Muscle of arm (tissue), 12 donors: ENCODE results near the gene TSHR. TPM values are rescaled to one million over a fixed set of nuclear protein-coding genes. Genes with fewer than 3 reads are reported as not detected.
"Not testable (repeated sequence)": the region's sequence is repeated elsewhere in the genome, so short reads cannot be mapped to it uniquely, and the experiment has no call there.

ENCODE experiments used
- DNase-seq: peaks from one replicate; pipeline ENCODE4 v3.0.0-alpha.2; 2013
- polyA plus RNA-seq, 12 donors: library from polyadenylated mRNA; unstranded; fragments of 120-200 nt; gene quantifications; one replicate each; pipeline ENCODE4 v1.2.1, GENCODE V29; 2013; ENCODE audit not compliant: insufficient read length in 12 of 12

TSHR gene
- polyA plus RNA-seq, 12 donors = 0.55 to 2.3 (median 0.82) TPM; not detected in 2

DNA sequence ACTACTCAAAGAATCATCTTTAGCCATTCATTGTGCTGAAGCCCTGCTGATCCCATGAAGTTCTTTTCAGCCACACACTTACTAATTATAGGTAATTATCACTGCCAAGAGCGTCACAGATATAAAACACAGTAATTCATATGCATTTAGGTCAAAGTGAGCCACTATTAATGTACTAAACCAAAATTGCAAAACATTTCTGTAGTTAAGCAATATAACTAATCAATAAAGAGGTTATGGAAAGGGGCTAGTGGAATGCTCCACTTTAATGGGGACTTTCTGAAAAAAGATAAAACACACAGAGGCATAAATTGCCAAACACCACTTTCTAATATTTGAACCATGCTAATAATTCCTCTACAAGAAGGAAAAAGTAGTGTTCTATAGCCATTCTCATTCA lies 7.1 kb upstream of the TSHR start:
- no peak for DNase-seq

DNA sequence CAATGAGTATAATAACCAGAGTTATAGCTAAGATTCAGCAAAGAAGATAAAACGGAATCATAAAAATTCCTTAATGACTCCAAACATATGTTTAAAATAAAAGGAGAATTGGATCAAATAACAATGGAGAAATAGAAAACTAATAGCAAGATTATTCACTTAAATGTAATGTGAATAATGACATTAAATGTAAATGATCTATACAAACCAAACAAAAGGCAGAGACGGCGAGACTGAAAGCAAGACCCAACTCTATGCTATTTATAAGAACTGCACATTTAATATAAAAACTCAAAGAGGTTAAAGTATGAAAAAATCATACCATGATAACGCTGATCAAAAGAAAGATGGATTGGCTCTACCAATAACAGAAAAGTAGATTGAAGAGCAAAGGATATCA lies 3.9 kb upstream of the TSHR start:
- DNase-seq = no peak

DNA sequence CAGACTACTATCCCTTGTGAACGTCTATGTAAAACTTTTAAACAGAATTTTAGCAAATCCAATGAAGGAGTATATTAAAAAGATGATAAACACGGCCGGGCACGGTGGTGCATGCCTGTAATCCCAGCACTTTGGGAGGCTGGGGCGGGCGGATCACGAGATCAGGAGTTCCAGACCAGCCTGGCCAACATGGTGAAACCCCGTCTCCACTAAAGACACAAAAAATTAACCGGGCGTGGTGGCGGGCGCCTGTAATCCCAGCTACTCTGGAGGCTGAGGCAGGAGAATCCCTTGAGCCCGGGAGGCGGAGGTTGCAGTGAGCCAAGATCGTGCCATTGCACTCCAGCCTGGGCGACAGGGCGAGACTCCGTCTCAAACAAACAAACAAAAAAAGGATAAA lies 2.2 kb upstream of the TSHR start:
- not testable (repeated sequence) for DNase-seq

DNA sequence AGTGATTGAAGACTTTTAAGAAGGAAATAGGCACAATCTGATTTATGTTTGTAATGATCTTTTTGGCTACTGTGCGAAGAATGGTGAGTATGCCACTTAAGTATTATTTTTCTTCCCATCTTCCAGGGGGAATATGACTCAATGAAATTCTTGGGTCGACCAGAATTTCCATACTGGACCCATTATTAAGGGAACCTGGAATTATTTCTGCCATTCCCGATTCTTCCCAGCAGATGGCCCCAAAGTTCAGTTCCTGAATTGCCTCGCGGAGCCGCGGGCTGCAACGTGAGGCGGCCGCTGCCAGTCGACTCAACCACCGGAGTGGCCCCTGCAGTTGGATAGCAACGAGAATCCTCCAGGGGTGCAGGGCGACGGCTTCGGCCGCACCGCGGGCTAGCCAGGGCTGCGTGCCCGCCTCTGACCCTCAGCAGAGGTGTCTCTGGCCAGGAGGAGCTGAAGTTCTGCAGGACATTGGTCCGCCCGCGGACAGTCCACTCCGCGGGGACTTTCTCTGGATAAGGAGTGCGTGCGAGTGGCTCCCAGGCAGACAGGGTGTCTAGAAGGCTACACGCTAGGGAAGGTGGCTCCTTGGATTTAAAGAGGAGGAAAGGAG lies 628 bp upstream of the TSHR start:
- peak; percentile 78 for DNase-seq

DNA sequence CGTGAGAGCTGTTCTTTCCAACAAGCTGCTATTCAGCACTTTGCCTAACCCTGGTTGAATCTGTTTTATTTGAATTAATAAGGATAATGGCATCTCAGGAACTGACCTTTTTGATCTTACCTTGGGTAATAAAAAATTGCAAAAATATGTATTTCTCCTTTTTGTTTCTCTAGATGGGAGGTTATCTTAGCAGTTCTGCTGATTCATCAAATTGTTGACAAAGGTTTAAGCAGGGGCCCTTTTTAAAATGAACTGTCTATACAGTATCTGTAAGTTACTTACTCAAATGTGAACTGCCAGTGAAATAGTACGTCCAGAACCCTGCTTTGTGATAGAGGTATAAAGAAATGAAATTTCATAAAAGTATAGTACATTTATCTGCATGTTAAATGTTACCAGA lies 681 bp downstream of the TSHR start:
- DNase-seq = no peak

DNA sequence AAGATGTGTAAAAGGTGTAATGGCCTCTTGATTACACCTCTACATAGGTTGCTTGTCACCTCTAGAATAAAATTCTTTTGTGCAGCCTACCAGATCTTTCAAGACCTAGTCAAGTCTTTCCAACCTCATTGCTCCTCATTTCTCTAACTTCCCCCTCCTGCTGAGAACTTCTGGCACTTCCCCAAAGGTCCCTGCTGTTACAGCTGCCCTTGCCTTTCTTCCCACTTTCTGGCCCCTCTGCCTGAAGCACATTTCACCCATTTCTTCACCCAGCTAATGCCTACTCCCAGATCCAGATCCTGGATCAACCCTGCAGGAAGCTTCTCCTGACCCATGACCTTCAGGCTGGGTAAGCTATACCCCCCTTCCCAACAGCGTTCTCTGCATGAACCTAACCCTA lies 1.5 kb downstream of the TSHR start:
- DNase-seq = no peak

DNA sequence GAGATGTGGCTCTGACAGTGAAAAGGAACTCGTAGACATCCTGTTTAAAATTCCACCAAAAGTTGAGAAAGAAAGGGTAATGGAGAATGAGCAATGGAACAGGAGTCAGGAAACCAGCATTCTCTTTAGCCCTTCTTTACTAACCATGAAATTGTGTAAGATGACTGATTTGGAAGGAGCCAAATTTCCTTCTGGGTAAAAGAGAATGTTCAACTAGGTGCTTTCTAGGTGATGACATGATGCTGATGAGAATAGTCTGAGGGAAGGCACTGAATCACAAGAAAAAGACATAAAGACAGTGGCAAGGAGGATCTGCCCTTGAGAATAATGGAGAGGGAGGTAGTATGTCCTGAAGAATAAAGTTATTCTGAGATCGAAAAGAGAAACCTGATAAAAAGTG lies 2.2 kb downstream of the TSHR start:
- DNase-seq = no peak

DNA sequence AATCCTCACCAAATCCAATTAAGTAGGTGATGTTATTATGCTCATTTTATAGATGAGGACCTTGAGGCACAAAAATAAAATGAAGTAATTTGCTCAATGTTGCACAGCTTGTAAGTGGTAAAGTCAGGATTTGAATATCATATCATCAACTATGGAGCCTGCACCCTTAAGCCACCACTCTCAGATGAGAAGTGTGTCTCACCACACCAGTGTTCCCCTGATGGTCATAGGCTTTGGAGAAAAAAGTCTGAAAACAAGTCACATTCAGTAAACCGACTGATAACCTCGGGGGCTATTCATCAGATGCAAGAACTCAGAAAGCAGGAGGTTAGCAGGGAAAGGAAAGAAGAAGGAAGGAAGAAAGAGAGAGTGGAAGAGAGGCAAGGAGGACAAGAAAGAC lies 2.8 kb downstream of the TSHR start:
- no peak for DNase-seq

DNA sequence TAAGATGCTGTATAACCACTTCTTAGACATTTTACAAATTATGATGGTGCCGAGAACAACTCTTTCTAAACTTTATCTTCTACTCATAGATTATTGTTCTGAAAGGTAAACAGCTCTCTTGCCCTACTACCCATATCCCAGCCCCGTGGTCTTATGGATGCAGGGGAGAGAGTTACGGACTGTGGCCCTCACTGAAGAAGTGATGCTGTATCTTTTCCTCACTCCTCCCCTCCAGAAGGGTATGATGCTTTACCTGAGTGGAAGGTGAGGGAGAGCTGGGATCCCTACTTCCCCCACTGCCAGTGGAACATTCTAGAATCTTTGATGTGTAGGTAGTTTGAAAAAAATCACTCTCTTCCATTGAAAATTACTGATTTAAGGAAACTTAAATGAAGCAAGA lies 3.5 kb downstream of the TSHR start:
- DNase-seq = no peak

DNA sequence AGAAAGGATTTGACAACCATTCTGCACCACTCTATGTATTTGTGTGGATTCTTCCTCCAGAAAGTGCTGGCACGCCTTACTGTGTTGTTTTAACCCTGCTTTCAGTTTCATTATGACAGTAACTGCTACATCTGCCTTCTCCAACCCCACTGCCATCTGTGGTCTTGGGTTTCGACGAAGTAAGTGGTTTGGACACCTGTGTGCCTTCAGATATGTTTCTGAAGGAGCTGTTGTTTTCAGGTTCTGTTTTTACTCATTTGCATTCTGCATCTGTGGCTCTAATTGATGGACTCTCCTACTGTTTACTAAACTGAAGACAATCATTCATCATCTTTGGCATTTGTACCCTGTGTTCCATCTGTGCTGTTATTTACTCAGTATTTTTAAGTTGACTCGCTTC lies 4.1 kb downstream of the TSHR start:
- no peak for DNase-seq

DNA sequence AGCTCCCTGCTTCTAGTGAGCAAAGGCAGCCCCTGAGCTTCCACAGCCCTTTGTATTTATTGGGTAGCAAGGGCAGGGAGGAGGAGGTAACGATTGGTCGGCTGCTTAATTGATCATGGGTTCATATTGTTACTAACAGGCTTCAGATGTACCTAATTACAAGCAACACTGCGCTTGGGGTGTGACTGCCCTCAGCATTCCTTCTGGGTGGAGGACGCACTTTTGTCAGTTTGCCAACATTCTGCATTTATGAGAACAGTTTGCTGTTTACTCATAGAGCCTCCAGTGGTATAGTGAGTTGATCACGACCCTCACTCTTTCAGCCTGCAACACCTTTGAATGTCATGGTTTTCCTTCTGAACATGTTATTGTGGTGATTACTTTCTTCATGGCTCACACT lies 9.6 kb downstream of the TSHR start:
- no peak for DNase-seq

DNA sequence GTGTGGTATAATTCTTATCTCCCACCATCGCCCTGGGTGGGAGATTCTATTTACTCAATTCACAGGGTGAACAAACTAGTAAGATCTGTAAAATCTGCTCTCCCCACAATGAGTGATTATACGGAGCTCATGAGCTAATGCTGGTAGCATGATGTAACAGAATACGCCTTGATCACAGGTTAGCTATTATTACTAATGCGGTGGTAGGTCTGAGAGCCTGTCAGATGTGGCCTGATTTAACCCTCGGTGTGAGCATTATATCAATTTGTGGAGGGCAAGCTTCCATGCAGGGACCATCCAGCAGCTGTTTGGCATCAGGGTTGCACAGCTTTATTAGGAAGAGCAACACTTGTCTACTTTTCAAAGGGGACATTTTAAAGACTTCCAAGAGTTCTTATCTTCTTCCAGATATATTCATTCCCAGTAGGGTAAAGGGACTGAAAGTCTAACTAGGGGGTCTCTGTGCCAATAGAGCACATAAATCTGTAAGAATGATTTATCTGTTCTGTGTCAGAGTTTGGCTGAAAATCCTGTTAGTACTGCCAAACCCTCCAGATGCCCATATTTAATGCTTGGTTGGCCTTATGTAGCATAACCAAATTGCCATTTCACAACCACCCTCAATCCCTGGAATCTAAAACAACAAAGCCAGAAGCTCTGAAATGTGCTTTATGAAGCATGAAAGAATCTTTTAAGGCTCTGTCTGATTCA lies 18.7 kb downstream of the TSHR start:
- DNase-seq = no peak

DNA sequence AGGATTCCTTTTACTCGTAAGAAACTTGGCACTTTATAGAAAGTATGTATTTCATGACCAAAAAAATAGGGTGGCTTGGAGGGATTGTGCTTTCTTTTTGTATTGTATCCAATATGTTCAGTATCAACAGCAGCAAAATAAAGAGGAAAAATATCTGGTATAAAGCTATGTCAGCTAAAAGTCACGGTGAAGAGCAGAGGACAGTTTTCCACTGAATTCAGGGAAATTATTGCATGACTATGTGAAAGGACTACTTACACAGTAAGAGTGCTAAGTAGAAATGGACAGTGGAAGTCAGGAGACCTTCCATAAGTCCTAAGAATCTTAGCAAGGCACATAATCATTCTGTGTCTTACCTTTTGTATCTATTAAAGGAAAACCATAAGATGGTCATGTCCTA lies 19.3 kb downstream of the TSHR start:
- no peak for DNase-seq

DNA sequence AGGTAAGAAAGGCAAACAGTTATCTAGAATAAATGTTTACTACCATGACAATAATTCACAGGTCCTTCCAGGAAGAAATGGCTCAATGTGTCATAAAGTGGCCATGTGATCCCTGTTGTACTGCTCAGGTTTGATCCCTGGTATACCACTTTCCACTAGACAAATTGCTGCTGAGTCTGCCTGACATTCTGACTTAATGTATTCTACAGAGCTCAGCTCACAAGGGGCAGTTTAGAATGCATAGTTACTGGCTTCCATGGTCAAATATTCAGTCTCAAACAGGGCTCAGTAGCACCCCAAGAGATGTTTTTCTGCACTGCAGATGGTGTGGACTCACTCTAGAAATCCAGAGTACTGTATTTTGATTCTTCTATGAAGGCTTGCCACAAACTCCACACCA lies 21.8 kb downstream of the TSHR start:
- DNase-seq = no peak

DNA sequence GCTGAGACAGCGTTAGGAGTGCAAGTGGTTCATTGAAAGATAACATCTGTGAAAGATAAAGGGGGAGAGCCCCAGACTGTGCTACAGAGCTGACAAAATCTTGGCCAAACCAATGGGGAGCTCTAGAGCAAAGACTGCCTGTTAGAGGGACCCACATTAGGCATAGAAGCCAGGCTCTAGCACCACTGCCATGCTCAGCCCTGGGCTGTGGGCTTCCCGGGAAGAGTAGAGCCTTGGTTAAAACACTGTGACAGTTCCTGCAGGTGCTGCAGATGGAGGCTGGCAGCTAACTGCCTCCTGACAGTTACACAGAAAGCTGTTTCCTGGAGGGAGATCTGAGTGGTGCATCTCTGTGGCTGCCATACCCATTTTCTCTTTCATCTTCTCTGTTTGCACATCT lies 23.0 kb downstream of the TSHR start:
- no peak for DNase-seq

DNA sequence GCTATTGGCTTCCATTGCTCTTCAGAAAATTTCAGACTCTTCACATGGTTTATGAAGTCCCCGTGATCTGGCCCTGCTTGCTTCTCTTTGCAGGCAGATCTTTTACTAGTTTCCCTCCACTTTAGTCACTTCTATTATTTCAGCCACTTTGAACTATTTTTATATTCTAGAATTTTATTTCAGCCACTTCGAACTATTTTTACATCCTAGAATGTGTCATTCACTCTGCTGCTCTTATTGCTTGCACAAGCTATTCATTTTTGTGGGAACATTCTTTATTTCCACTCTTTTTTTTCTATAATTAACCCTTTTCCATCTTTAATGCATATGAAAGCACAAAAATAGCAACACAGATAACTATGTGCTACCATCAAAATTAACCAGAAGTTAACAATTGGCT lies 24.5 kb downstream of the TSHR start:
- no peak for DNase-seq

DNA sequence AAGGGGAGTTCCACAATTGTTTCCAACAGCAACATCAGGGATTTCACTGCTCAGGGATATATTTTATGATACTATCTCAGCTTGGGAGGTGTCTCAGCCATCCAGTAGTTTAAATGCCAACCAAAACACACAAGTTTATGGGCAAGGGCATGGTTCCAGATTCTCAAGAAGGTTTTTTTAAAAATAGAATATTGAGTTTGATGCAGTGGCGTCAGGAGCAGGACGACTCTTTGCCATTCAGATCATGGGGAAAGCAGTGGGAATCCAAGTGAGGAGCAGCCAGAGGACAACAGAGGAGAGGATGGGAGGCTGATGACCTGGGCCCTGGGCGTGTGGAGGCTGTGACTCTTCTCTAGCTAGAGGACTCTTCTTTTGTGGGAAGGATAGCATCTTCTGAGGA lies 25.7 kb downstream of the TSHR start:
- no peak for DNase-seq

DNA sequence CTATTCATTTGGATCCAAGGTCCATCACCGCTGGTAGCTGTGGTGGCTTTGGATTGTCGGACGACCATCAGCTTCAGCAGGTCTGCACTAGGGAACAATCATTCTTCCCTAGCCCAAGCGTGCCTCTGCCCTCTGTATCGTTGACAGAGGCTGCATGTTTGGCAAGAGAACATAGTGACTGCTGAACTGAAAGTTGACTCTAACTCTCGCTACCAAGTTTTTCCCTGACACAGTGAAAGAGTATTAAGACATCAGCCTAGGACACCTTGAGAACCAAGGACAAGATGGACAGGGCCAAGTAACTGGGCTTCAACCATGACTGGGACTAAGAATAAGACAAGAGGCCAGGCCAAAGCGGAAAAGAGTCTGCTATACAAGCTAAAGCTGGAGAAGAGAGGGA lies 26.3 kb downstream of the TSHR start:
- DNase-seq = no peak

DNA sequence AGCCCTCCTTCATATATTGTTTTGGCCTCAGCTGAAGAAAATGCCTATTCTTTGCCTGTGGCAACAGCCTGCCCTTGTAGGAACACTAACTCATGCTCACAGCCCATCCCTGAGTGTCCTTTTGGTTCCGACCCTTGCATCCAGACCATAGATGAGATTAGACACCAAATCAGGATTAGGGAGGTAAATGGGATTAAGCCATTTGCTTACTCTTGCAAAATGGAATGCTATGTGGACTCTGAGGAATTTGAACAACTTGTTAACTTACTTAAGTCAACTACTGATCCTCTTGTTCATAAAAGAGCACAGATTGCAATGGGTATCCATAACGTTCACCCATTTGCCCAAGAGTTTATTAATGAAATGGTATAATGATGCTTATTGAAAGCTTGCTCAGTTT lies 27.3 kb downstream of the TSHR start:
- DNase-seq = no peak

DNA sequence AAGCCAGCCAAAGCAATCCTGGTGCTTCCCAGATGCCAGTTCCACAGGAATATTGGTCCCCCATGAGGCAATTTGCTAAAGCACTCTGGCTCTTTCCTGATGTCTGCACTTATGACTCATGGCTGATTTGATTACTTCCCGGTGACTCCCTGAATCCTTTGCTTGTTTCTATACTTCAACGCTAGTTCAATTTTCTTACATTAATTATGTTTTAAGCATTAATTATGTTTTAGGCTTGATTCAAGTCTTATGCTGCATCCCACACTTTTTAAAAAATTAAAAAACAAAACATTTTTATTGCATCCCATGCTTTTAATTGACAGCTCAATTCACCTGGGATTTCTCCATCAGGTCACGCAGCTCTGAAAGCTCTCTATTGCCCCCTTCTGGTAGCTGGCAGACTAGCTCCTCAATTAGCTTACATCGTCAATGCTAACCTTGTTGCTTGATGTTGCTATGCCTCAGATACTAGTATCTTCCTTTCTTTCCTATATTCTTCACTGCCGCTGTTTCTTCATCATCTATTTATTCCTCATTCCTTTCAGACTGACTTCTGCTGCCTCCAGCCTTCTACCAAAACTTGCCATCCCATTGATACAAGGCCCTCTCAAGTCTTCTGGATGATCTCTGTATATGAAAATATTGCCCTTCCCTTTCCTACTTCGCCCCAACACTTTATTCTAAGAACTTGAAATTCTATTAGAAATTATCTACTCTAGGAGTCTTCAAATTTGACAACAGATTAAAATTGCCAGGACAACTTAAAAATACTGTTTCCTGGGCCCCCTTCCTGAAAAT lies 32.0 kb downstream of the TSHR start:
- DNase-seq = peak; percentile 71

DNA sequence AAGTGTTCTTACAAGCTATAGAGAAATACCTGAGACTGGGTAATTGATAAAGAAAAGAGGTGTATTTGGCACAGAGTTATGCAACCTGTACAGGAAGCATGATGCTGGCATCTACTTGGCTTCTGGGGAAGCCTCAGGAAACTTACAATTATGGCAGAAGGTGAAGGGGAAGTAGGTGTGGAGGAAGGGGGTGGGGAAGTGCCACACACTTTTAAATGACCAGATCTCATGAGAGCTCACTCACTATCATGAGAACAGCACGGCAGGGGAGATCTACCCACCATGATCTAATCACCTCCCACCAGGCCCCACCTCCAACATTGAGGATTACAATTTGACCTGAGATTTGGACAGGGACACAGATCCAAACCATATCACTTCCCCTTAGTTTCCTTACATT lies 32.8 kb downstream of the TSHR start:
- DNase-seq = no peak

DNA sequence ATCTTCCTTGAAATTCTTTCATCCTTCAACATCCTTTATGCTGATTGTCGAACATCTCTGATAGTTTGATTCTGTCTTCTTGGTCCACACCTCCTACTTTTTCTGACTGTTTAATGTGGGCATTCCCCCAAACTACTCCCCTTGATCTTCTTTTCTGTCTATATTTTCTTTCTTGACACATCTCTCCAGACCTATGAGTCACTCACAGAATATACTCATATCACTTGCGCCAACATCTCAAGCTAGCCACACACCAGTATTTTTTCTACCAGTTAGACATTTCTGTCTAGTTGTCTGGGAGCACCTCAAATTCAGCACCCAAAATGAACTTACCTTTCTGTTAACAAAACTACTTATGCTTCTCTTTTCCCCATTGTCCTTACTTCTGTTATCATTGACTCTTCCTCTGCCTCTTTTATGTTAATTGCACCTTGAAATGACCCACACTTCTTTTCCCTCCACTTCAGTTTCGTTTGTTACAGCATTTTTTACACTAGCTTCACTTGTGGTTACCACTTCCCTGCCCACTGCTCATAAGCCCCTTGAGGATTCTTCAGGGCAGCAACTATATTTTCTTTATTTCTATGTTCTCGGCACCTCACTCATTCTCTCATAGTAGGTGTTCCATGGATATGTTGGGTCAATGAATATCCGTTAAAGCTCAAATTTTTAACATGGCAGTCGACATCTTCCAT lies 33.5 kb downstream of the TSHR start:
- DNase-seq = no peak

DNA sequence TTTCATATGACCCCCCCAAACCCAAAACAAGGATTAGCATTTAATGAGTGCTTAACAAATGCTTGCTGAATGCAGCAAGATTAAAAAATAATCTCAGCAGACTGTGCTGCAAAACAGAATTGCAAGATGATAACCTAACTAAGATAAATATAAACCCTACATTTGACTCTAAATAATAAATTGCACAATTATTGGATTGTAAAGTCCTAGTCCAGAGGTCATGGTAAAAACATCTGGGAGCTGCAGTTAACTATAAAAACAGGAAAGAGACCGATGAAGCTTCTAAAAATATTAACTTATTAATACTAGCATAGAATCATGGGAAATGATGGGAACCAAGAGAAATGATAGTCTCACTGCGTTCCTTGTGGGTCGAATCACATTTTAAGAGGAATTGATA lies 37.2 kb downstream of the TSHR start:
- no peak for DNase-seq
